ENCODE results near the gene CGNL1.

DNA sequence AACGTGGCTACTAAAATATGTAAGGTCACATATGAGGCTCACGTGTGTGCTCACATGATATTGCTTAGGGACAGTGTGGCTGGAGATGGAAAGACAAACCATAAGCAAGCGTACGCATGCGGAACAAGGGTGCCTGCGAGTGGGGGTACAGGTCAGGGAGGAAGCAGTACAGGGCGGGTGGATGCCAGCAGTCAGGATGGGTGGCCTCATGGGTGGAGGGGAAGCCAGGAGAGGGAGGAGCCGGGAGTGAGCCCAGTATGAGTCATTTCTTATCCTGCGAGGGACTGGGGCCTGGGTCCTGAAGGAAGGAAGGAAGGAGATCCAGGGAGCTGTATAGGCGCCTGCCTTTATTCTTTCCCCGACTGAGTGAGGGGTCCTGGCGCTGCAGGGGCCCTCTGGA is 42.0 kb upstream of the CGNL1 start:
- TF ChIP-seq SIN3A (IDR thresholded peaks at IDR 0.05; ENCODE audit: borderline replicate concordance, insufficient read depth, low read length): no peak
- TF ChIP-seq, protein P1, sequence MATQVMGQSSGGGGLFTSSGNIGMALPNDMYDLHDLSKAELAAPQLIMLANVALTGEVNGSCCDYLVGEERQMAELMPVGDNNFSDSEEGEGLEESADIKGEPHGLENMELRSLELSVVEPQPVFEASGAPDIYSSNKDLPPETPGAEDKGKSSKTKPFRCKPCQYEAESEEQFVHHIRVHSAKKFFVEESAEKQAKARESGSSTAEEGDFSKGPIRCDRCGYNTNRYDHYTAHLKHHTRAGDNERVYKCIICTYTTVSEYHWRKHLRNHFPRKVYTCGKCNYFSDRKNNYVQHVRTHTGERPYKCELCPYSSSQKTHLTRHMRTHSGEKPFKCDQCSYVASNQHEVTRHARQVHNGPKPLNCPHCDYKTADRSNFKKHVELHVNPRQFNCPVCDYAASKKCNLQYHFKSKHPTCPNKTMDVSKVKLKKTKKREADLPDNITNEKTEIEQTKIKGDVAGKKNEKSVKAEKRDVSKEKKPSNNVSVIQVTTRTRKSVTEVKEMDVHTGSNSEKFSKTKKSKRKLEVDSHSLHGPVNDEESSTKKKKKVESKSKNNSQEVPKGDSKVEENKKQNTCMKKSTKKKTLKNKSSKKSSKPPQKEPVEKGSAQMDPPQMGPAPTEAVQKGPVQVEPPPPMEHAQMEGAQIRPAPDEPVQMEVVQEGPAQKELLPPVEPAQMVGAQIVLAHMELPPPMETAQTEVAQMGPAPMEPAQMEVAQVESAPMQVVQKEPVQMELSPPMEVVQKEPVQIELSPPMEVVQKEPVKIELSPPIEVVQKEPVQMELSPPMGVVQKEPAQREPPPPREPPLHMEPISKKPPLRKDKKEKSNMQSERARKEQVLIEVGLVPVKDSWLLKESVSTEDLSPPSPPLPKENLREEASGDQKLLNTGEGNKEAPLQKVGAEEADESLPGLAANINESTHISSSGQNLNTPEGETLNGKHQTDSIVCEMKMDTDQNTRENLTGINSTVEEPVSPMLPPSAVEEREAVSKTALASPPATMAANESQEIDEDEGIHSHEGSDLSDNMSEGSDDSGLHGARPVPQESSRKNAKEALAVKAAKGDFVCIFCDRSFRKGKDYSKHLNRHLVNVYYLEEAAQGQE (IDR thresholded peaks at IDR 0.05; ENCODE audit: insufficient read depth in 1 of 2, low read depth in 2 of 2, low read length in 2 of 2): no peak
- no peak for TF ChIP-seq TAF1 (IDR thresholded peaks at IDR 0.05; ENCODE audit: borderline replicate concordance, insufficient read depth, low read length)
- no peak for TF ChIP-seq POLR2AphosphoS5 (IDR thresholded peaks at IDR 0.05; ENCODE audit: low read depth, low read length)
- no peak for TF ChIP-seq FOXP2 (optimal IDR thresholded peaks at IDR 0.05; ENCODE audit: borderline replicate concordance, extremely low read depth, extremely low read length, insufficient read depth)
